ENCODE data around the gene FIZ1.

- TF ChIP-seq CTCF (IDR thresholded peaks at IDR 0.05) = no peak
- TF ChIP-seq POLR2A (IDR thresholded peaks at IDR 0.05) = no peak
These were observed 21.3 kb upstream of the FIZ1 start for GRCh38 chr19:55620410-55621204.
